Fibroblast of lung (primary cell): ENCODE results near the gene TLR8. TPM values are rescaled to one million over a fixed set of nuclear protein-coding genes. Genes with fewer than 3 reads are reported as not detected.

ENCODE experiments used
- DNase-seq, 2 donors: peaks; one replicate each; pipeline versions ENCODE4 v3.0.0 to v3.0.0-alpha.2; 2010; ENCODE audit warnings: low read depth in 2 of 2
- H2AFZ ChIP-seq: 2 replicates; pipeline ENCODE4 v1.5.1; 2012; ENCODE audit warnings: low read length, control low read depth, inconsistent platforms
- H3K27ac ChIP-seq: 2 replicates; pipeline ENCODE4 v1.5.1; 2011; ENCODE audit warnings: low read length, control low read depth; ENCODE audit not compliant: insufficient read depth
- H3K27me3 ChIP-seq: 2 replicates; pipeline ENCODE4 v1.5.1; 2011; ENCODE audit warnings: mild to moderate bottlenecking, low read length; ENCODE audit not compliant: control insufficient read depth, insufficient read depth
- H3K36me3 ChIP-seq: 2 replicates; pipeline ENCODE4 v1.5.1; 2011; ENCODE audit warnings: low read length; ENCODE audit not compliant: control insufficient read depth, insufficient read depth
- H3K4me1 ChIP-seq: 2 replicates; pipeline ENCODE4 v1.5.1; 2011; ENCODE audit warnings: low read length; ENCODE audit not compliant: control insufficient read depth, insufficient read depth; ENCODE audit errors: extremely low read depth
- H3K4me2 ChIP-seq: 2 replicates; pipeline ENCODE4 v1.5.1; 2011; ENCODE audit warnings: low read length, control low read depth; ENCODE audit not compliant: insufficient read depth; ENCODE audit errors: extremely low read depth
- H3K4me3 ChIP-seq, 4 experiments: fragments of 200-600 bp in 1 of 4; sonication (generic) in 1 of 4; replicated peaks in 1 of 4; 2 replicates each; pipeline ENCODE4 v1.5.1; 2011 to 2016; ENCODE audit warnings: low read length in 4 of 4, low read depth in 3 of 4, mild to moderate bottlenecking in 3 of 4, control low read depth in 2 of 4, inconsistent platforms in 1 of 4, mixed read lengths in 1 of 4; ENCODE audit not compliant: insufficient read depth in 1 of 4; ENCODE audit errors: control extremely low read depth in 1 of 4
- H3K79me2 ChIP-seq: 2 replicates; pipeline ENCODE4 v1.5.1; 2012; ENCODE audit warnings: mild to moderate bottlenecking, low read length, inconsistent platforms; ENCODE audit not compliant: control insufficient read depth, insufficient read depth
- H3K9ac ChIP-seq: 2 replicates; pipeline ENCODE4 v1.5.1; 2011; ENCODE audit warnings: mild to moderate bottlenecking, low read length, control low read depth; ENCODE audit not compliant: insufficient read depth
- H3K9me3 ChIP-seq: 2 replicates; pipeline ENCODE4 v1.5.1; 2012; ENCODE audit warnings: low read depth, low read length; ENCODE audit not compliant: control insufficient read depth, insufficient read depth
- H4K20me1 ChIP-seq: 2 replicates; pipeline ENCODE4 v1.5.1; 2011; ENCODE audit warnings: low read length; ENCODE audit not compliant: control insufficient read depth, insufficient read depth; ENCODE audit errors: extremely low read depth
- CTCF ChIP-seq, 2 donors: IDR thresholded peaks in 1 of 2; conservative IDR thresholded peaks in 1 of 2; 1 replicate in 1 of 2; 2 replicates in 1 of 2; pipeline ENCODE4 v1.5.1; 2011 to 2012; ENCODE audit warnings: low read length in 2 of 2, control low read depth in 1 of 2, inconsistent platforms in 1 of 2, low read depth in 1 of 2, mild to moderate bottlenecking in 1 of 2
- EZH2 ChIP-seq: IDR thresholded peaks from 2 replicates; pipeline ENCODE4 v1.5.1; 2012; ENCODE audit warnings: low read length, control low read depth, mild to moderate bottlenecking; ENCODE audit errors: missing control alignments
- polyA plus RNA-seq, 2 donors: library from polyadenylated mRNA; depleted of rRNA in 1 of 2; stranded (reverse) in 1 of 2; unstranded in 1 of 2; fragments of >200 nt; gene quantifications; 2 replicates each; pipeline ENCODE4 v1.2.1, GENCODE V29; 2011 to 2012; ENCODE audit warnings: missing spikeins in 1 of 2
- total RNA-seq: library from RNA; depleted of rRNA; stranded (reverse); fragments of >200 nt; gene quantifications from 2 replicates; pipeline ENCODE4 v1.2.1, GENCODE V29; 2014

TLR8 gene
- total and polyA plus RNA-seq, 2 donors (not counting 1 experiment from before 2014, with no cell fraction given): not detected

GRCh38 chrX:12970691-12971202 lies 64.3 kb downstream of the TLR8 start:
- peaks cover 2% of the 10 kb centered on the region for H3K36me3 ChIP-seq
- H3K4me3 ChIP-seq: no peak overlapping the region
- H4K20me1 ChIP-seq: no peaks in the 10 kb centered on the region
- no peaks in the 10 kb centered on the region for H3K27me3 ChIP-seq
- H3K4me2 ChIP-seq: peak overlapping the region; percentile 51
- no peaks in the 10 kb centered on the region for H3K4me1 ChIP-seq
- H2AFZ ChIP-seq: peak overlapping the region; percentile 74
- peak overlapping the region; percentile 27 for H3K27ac ChIP-seq
- no peaks in the 10 kb centered on the region for H3K9me3 ChIP-seq
- peaks cover 8% of the 10 kb centered on the region for H3K79me2 ChIP-seq
- H3K9ac ChIP-seq: no peak overlapping the region
- TF ChIP-seq EZH2: no peak
- TF ChIP-seq CTCF (conservative IDR thresholded peaks at IDR 0.05 in 1 of 2, IDR thresholded peaks at IDR 0.05 in 1 of 2; ENCODE audit: low read depth in 1 of 2, low read length in 2 of 2): peak; percentile 35 to 51
- peak; percentile 68 to 71 for DNase-seq

GRCh38 chrX:12971282-12972003 lies 65.0 kb downstream of the TLR8 start:
- Histone ChIP-seq H3K9ac (no peak overlapping the region), H3K27me3 (no peaks in the 10 kb centered on the region), H3K27ac (peak overlapping the region; percentile 27), H3K4me1 (no peaks in the 10 kb centered on the region), H3K4me2 (peak overlapping the region; percentile 51), H3K9me3 (no peaks in the 10 kb centered on the region), H3K36me3 (peaks cover 2% of the 10 kb centered on the region), H2AFZ (no peak overlapping the region), H3K79me2 (peaks cover 14% of the 10 kb centered on the region), H4K20me1 (no peaks in the 10 kb centered on the region), H3K4me3 (no peak overlapping the region)
- no peak for DNase-seq
- TF ChIP-seq CTCF (conservative IDR thresholded peaks at IDR 0.05 in 1 of 2, IDR thresholded peaks at IDR 0.05 in 1 of 2; ENCODE audit: low read depth in 1 of 2, low read length in 2 of 2) (no peak), EZH2 (no peak)

GRCh38 chrX:12972243-12972642 lies 65.8 kb downstream of the TLR8 start:
- Histone ChIP-seq H3K27me3 (no peaks in the 10 kb centered on the region), H3K27ac (no peak overlapping the region), H3K79me2 (peaks cover 17% of the 10 kb centered on the region), H4K20me1 (no peaks in the 10 kb centered on the region), H3K4me2 (no peak overlapping the region), H3K9me3 (no peaks in the 10 kb centered on the region), H2AFZ (no peak overlapping the region), H3K9ac (no peak overlapping the region), H3K4me3 (no peak overlapping the region), H3K36me3 (peaks cover 2% of the 10 kb centered on the region), H3K4me1 (no peaks in the 10 kb centered on the region)
- TF ChIP-seq CTCF (conservative IDR thresholded peaks at IDR 0.05 in 1 of 2, IDR thresholded peaks at IDR 0.05 in 1 of 2; ENCODE audit: low read depth in 1 of 2, low read length in 2 of 2) (no peak), EZH2 (no peak)
- no peak for DNase-seq

Other genes with a start within 250 kb of the TLR8 start
- gene PRPS2, start 115.2 kb upstream of the TLR8 start, total RNA-seq: 25.3 and 44.2 TPM in 2 replicates
- gene PRPS2, start 115.2 kb upstream of the TLR8 start, polyA plus RNA-seq: 13.6 and 25.5 TPM in 2 replicates
- not detected in 2 replicates for gene TLR7, start 39.5 kb upstream of the TLR8 start, total RNA-seq
- not detected in 2 replicates for gene TLR7, start 39.5 kb upstream of the TLR8 start, polyA plus RNA-seq
- gene TMSB4X, start 68.5 kb downstream of the TLR8 start, total RNA-seq: 14,195 and 17,013 TPM in 2 replicates
- gene TMSB4X, start 68.5 kb downstream of the TLR8 start, polyA plus RNA-seq: 10,803 and 14,631 TPM in 2 replicates
- under 0.01 and 0.26 TPM in 2 replicates for gene FAM9C, start 138.0 kb downstream of the TLR8 start, total RNA-seq
- 0.01 and 0.02 TPM in 2 replicates for gene FAM9C, start 138.0 kb downstream of the TLR8 start, polyA plus RNA-seq